Measurements from ENCODE around the gene BCL6.

GRCh38 chr3:187689984-187690383, 55.3 kb downstream of the BCL6 start:
- TF ChIP-seq, protein P1, sequence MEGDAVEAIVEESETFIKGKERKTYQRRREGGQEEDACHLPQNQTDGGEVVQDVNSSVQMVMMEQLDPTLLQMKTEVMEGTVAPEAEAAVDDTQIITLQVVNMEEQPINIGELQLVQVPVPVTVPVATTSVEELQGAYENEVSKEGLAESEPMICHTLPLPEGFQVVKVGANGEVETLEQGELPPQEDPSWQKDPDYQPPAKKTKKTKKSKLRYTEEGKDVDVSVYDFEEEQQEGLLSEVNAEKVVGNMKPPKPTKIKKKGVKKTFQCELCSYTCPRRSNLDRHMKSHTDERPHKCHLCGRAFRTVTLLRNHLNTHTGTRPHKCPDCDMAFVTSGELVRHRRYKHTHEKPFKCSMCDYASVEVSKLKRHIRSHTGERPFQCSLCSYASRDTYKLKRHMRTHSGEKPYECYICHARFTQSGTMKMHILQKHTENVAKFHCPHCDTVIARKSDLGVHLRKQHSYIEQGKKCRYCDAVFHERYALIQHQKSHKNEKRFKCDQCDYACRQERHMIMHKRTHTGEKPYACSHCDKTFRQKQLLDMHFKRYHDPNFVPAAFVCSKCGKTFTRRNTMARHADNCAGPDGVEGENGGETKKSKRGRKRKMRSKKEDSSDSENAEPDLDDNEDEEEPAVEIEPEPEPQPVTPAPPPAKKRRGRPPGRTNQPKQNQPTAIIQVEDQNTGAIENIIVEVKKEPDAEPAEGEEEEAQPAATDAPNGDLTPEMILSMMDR (optimal IDR thresholded peaks at IDR 0.05 in 1 of 3, IDR thresholded peaks at IDR 0.05 in 1 of 3, conservative IDR thresholded peaks at IDR 0.05 in 1 of 3; ENCODE audit: extremely low read depth in 1 of 3, insufficient read depth in 2 of 3, low read length in 3 of 3), result no peak
- TF ChIP-seq EZH2 (IDR thresholded peaks at IDR 0.05; ENCODE audit: low read length), result no peak
